AG04450 (cell line): Measurements from ENCODE around the gene CYGB. TPM values are rescaled to one million over a fixed set of nuclear protein-coding genes. Genes with fewer than 3 reads are reported as not detected.

Experiments
- CTCF ChIA-PET: fragments of 300-600, 350-600 bp; formaldehyde crosslinking; extraction: SDS; loops from one replicate; lab custom pipeline; 2022; ENCODE audit warnings: antibody characterized with exemption, inconsistent platforms; lab: Charles Lee
- POLR2A ChIA-PET: fragments of 350-600 bp; formaldehyde crosslinking; extraction: SDS; loops from one replicate; lab custom pipeline; 2021; ENCODE audit warnings: antibody characterized with exemption, inconsistent platforms; lab: Yijun Ruan, JAX
- DNase-seq: peaks from one replicate; pipeline ENCODE4 v3.0.0-alpha.2; 2011; ENCODE audit warnings: low read depth, low spot score
- H3K27ac ChIP-seq: one replicate; pipeline ENCODE4 v1.5.1; 2012; ENCODE audit warnings: low read depth, low read length, control low read depth
- H3K27me3 ChIP-seq: one replicate; pipeline ENCODE4 v1.6.0; 2012; ENCODE audit warnings: low read length; ENCODE audit not compliant: control insufficient read depth, insufficient read depth
- H3K4me3 ChIP-seq: 2 replicates; pipeline ENCODE4 v1.5.1; 2011; ENCODE audit warnings: mild to moderate bottlenecking, low read depth, low read length, control low read depth
- H3K9me3 ChIP-seq: 2 replicates; pipeline ENCODE4 v1.5.1; 2012; ENCODE audit warnings: low read length; ENCODE audit not compliant: control insufficient read depth, insufficient read depth
- CTCF ChIP-seq: IDR thresholded peaks from 2 replicates; pipeline ENCODE4 v1.5.1; 2011; ENCODE audit warnings: low read depth, low read length, control low read depth, inconsistent platforms
- polyA plus RNA-seq: library from polyadenylated mRNA; depleted of rRNA; stranded (reverse); fragments of >200 nt; gene quantifications from 2 replicates; pipeline ENCODE4 v1.2.3, GENCODE V29; 2011

Gene CYGB
- polyA plus RNA-seq, 1 experiment: 7.4 TPM

GRCh38 chr17:76495663-76496400 lies 41.7 kb downstream of the CYGB start:
- Histone ChIP-seq H3K4me3 (no peak overlapping the region), H3K27ac (no peak overlapping the region), H3K9me3 (no peaks in the 10 kb centered on the region), H3K27me3 (no peaks in the 10 kb centered on the region)
- ChIA-PET CTCF (interaction anchor here (0.6 kb wide), 1 partner anchor 90 kb away, joined by 3 read pairs; no protein-coding TSS in a partner anchor), POLR2A (no interaction called here)
- no peak for DNase-seq
- no peak for TF ChIP-seq CTCF

- peak overlapping the region; percentile 94 for H3K27ac ChIP-seq
- H3K4me3 ChIP-seq: no peak overlapping the region
- ChIA-PET POLR2A (interaction anchor here (0.7 to 1.3 kb wide), 4 partner anchors 9 to 35 kb away, joined by 3 to 4 read pairs (median 4); no protein-coding TSS in a partner anchor), CTCF (interaction anchor here (1.2 to 2.6 kb wide), 3 partner anchors 14 to 35 kb away, joined by 6 to 8 read pairs (median 7); partner anchors contain the start of gene AANAT)
- no peak for DNase-seq
- no peaks in the 10 kb centered on the region for H3K27me3 ChIP-seq
- no peaks in the 10 kb centered on the region for H3K9me3 ChIP-seq
- no peak for TF ChIP-seq CTCF
Measured at GRCh38 chr17:76493505-76494167, 43.9 kb downstream of the CYGB start.

GRCh38 chr17:76492989-76493501 lies 44.5 kb downstream of the CYGB start:
- CTCF ChIA-PET: interaction anchor here (1.2 to 2.6 kb wide), 3 partner anchors 14 to 34 kb away, joined by 6 to 8 read pairs (median 7); partner anchors contain the start of gene AANAT
- TF ChIP-seq CTCF: no peak
- Histone ChIP-seq H3K9me3 (no peaks in the 10 kb centered on the region), H3K27ac (peak overlapping the region; percentile 94), H3K27me3 (no peaks in the 10 kb centered on the region), H3K4me3 (peak overlapping the region; percentile 10)
- peak; percentile 68 for DNase-seq
- POLR2A ChIA-PET: interaction anchor here (0.7 to 1.3 kb wide), 4 partner anchors 8 to 34 kb away, joined by 3 to 4 read pairs (median 4); no protein-coding TSS in a partner anchor

GRCh38 chr17:76492123-76492988 lies 45.2 kb downstream of the CYGB start:
- no peak for DNase-seq
- H3K4me3 ChIP-seq: peak overlapping the region; percentile 10; the same call in 1 of the 2 replicates
- H3K27ac ChIP-seq: peak overlapping the region; percentile 94
- no peaks in the 10 kb centered on the region for H3K9me3 ChIP-seq
- no peaks in the 10 kb centered on the region for H3K27me3 ChIP-seq
- ChIA-PET POLR2A (interaction anchor here (1.0 to 1.3 kb wide), 3 partner anchors 7 to 30 kb away, joined by 3 to 4 read pairs (median 4); no protein-coding TSS in a partner anchor), CTCF (interaction anchor here (0.6 to 2.6 kb wide), 4 partner anchors 15 to 34 kb away, joined by 3 to 8 read pairs (median 6); partner anchors contain the start of gene AANAT)
- no peak for TF ChIP-seq CTCF
